ENCODE measurements around the gene PLAAT2. TPM values are rescaled to one million over a fixed set of nuclear protein-coding genes. Genes with fewer than 3 reads are reported as not detected.

The PLAAT2 gene
- total RNA-seq, 1 experiment from 2014 or later: 1.2 TPM

DNA sequence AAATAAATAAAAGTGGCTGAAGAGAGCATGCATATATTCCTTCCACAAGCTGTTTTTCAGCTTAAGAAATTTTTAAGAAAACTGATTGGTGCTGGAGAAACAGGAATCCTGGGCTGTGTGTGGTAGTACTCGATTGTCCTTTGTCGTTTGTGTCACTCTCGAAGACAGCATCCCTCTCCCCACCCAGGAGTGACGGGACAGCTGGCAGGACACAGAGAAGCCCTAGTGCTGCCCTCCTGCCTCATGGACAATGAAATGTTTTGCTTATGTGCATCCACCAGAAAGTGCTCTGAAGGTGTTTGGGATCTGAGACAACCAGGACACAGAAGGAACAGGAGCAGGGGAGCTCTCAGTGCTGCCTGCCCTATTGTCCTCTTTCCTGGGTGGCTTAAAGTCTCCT is 13.8 kb downstream of the PLAAT2 start:
- no peak overlapping the region for H3K27ac Mint-ChIP-seq (ENCODE audit: unreplicated experiment)
- Histone ChIP-seq H3K9me3 (no peaks in the 10 kb centered on the region), H3K4me1 (no peaks in the 10 kb centered on the region), H3K36me3 (ENCODE audit: control insufficient read depth, insufficient read depth, low read length) (no peaks in the 10 kb centered on the region), H3K27me3 (replicated peaks; ENCODE audit: control insufficient read depth, insufficient read depth, low read length) (no peaks in the 10 kb centered on the region), H3K4me3 (ENCODE audit: low read depth, low read length) (no peak overlapping the region)
- BruUV-seq (replicated peaks): no TSS peak
- CTCF ChIA-PET: no interaction called here
- no peak overlapping the region for H3K4me3 Mint-ChIP-seq (ENCODE audit: unreplicated experiment)
- H3K27me3 Mint-ChIP-seq (ENCODE audit: insufficient read depth, unreplicated experiment): no peaks in the 10 kb centered on the region
- intact Hi-C loops (cut with micrococcal nuclease; ENCODE audit: unreplicated experiment): no loop called here
- no peak for DNase-seq
- no peak for TF ChIP-seq CTCF (IDR thresholded peaks at IDR 0.05; ENCODE audit: insufficient read depth in 1 of 2, low read depth in 1 of 2, low read length in 1 of 2, severe bottlenecking in 1 of 2, unreplicated experiment in 1 of 2)
- POLR2A ChIA-PET: no interaction called here
- H3K36me3 Mint-ChIP-seq (ENCODE audit: insufficient read depth, unreplicated experiment): peaks cover 4% of the 10 kb centered on the region
- H3K9me3 Mint-ChIP-seq (ENCODE audit: unreplicated experiment): no peaks in the 10 kb centered on the region
- H3K4me1 Mint-ChIP-seq (ENCODE audit: low read depth, unreplicated experiment): no peaks in the 10 kb centered on the region

DNA sequence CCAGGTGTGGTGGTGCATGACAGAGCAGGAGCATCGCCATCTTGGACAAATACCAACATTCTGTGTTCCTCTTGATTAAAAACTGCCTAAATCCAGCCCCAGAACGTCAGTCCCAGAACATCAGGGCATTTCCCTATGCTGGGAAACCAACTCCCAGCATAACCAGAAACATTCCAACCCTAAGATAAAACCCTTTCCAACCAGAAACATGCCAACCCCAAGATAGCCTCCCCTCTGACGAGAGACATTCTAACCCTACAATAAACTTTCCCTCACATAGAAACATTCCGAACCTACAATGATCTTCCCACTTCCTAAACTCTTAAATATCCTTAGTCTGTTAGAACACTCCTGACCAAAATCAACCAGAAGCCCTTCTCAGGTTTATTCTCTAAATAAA is 15.0 kb downstream of the PLAAT2 start:
- Mint-ChIP-seq H3K4me3 (ENCODE audit: unreplicated experiment) (no peak overlapping the region), H3K36me3 (ENCODE audit: insufficient read depth, unreplicated experiment) (peaks cover 4% of the 10 kb centered on the region), H3K27ac (ENCODE audit: unreplicated experiment) (no peak overlapping the region), H3K4me1 (ENCODE audit: low read depth, unreplicated experiment) (no peaks in the 10 kb centered on the region), H3K9me3 (ENCODE audit: unreplicated experiment) (no peaks in the 10 kb centered on the region), H3K27me3 (ENCODE audit: insufficient read depth, unreplicated experiment) (no peaks in the 10 kb centered on the region)
- Histone ChIP-seq H3K9me3 (no peaks in the 10 kb centered on the region), H3K4me1 (no peaks in the 10 kb centered on the region), H3K27me3 (replicated peaks; ENCODE audit: control insufficient read depth, insufficient read depth, low read length) (no peaks in the 10 kb centered on the region), H3K4me3 (ENCODE audit: low read depth, low read length) (no peak overlapping the region), H3K36me3 (ENCODE audit: control insufficient read depth, insufficient read depth, low read length) (no peaks in the 10 kb centered on the region)
- CTCF ChIA-PET: no interaction called here
- no TSS peak for BruUV-seq (replicated peaks)
- intact Hi-C loops (cut with micrococcal nuclease; ENCODE audit: unreplicated experiment): no loop called here
- no peak for TF ChIP-seq CTCF (IDR thresholded peaks at IDR 0.05; ENCODE audit: insufficient read depth in 1 of 2, low read depth in 1 of 2, low read length in 1 of 2, severe bottlenecking in 1 of 2, unreplicated experiment in 1 of 2)
- POLR2A ChIA-PET: no interaction called here
- no peak for DNase-seq

DNA sequence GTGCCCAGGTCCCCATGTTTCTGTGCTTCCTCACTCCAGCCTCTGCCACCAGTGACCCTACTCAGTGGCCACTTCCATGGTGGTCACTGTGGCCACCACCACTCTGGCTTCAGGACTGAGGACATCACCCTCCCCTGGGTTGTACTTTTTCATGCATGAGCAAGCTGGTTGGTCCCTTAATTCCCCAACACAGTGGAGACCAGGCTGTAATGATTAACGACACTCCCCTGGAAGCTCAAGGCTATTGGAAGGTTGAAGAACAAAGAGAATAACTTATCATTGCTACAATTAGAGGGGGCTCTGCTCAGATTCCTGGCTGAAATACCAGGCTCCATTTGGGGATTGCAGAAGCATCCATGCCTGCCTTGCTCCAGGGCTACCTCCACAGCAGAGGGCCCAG is 16.1 kb downstream of the PLAAT2 start:
- Mint-ChIP-seq H3K9me3 (ENCODE audit: unreplicated experiment) (no peaks in the 10 kb centered on the region), H3K4me3 (ENCODE audit: unreplicated experiment) (no peak overlapping the region), H3K4me1 (ENCODE audit: low read depth, unreplicated experiment) (no peaks in the 10 kb centered on the region), H3K27ac (ENCODE audit: unreplicated experiment) (no peak overlapping the region), H3K27me3 (ENCODE audit: insufficient read depth, unreplicated experiment) (no peaks in the 10 kb centered on the region), H3K36me3 (ENCODE audit: insufficient read depth, unreplicated experiment) (peaks cover 4% of the 10 kb centered on the region)
- Histone ChIP-seq H3K9me3 (no peaks in the 10 kb centered on the region), H3K36me3 (ENCODE audit: control insufficient read depth, insufficient read depth, low read length) (no peaks in the 10 kb centered on the region), H3K4me3 (ENCODE audit: low read depth, low read length) (no peak overlapping the region), H3K4me1 (no peaks in the 10 kb centered on the region), H3K27me3 (replicated peaks; ENCODE audit: control insufficient read depth, insufficient read depth, low read length) (no peaks in the 10 kb centered on the region)
- intact Hi-C loops (cut with micrococcal nuclease; ENCODE audit: unreplicated experiment): no loop called here
- ChIA-PET POLR2A (no interaction called here), CTCF (no interaction called here)
- BruUV-seq (replicated peaks): no TSS peak
- TF ChIP-seq CTCF (IDR thresholded peaks at IDR 0.05; ENCODE audit: insufficient read depth in 1 of 2, low read depth in 1 of 2, low read length in 1 of 2, severe bottlenecking in 1 of 2, unreplicated experiment in 1 of 2): no peak
- DNase-seq: no peak

All from Caco-2 (cell line).